Immature natural killer cell (primary cell): ENCODE results near the gene MRPS6. TPM values are rescaled to one million over a fixed set of nuclear protein-coding genes. Genes with fewer than 3 reads are reported as not detected.

ENCODE experiments used
- DNase-seq, 3 donors: peaks; one replicate each; pipeline ENCODE4 v3.0.0; 2022; ENCODE audit warnings: mixed read lengths in 1 of 3
- H3K27ac Mint-ChIP-seq, 6 donors: one replicate each; pipeline ENCODE4 v1.8.0; 2020; ENCODE audit warnings: mixed read lengths in 6 of 6, mild to moderate bottlenecking in 5 of 6, inconsistent platforms in 4 of 6, moderate library complexity in 3 of 6
- H3K27me3 Mint-ChIP-seq, 3 donors: one replicate each; pipeline ENCODE4 v1.8.0; 2020 to 2021; ENCODE audit warnings: low read depth in 3 of 3, mild to moderate bottlenecking in 3 of 3, mixed read lengths in 3 of 3, moderate library complexity in 3 of 3, inconsistent platforms in 1 of 3
- H3K36me3 Mint-ChIP-seq, 3 donors: one replicate each; pipeline ENCODE4 v1.8.0; 2020; ENCODE audit warnings: mixed read lengths in 3 of 3, inconsistent platforms in 2 of 3, mild to moderate bottlenecking in 2 of 3
- H3K4me1 Mint-ChIP-seq, 2 donors: one replicate each; pipeline ENCODE4 v1.8.0; 2020; ENCODE audit warnings: inconsistent platforms in 2 of 2, mild to moderate bottlenecking in 2 of 2, mixed read lengths in 2 of 2, moderate library complexity in 1 of 2
- H3K4me3 Mint-ChIP-seq, 5 donors: one replicate each; pipeline ENCODE4 v1.8.0; 2020; ENCODE audit warnings: mild to moderate bottlenecking in 5 of 5, mixed read lengths in 5 of 5, inconsistent platforms in 3 of 5, moderate library complexity in 3 of 5
- H3K9me3 Mint-ChIP-seq, 6 donors: one replicate each; pipeline ENCODE4 v1.8.0; 2020; ENCODE audit warnings: mild to moderate bottlenecking in 6 of 6, mixed read lengths in 6 of 6, inconsistent platforms in 4 of 6, moderate library complexity in 3 of 6
- polyA plus RNA-seq, 3 donors: library from polyadenylated mRNA; unstranded; fragments of 300-500 nt; fragmentation: Illumina TruSeq; gene quantifications; one replicate each; pipeline ENCODE4 v1.2.3, GENCODE V29; 2021

MRPS6 gene
- polyA plus RNA-seq, 3 donors from 2014 or later, result 194 to 275 (median 239) TPM

DNA sequence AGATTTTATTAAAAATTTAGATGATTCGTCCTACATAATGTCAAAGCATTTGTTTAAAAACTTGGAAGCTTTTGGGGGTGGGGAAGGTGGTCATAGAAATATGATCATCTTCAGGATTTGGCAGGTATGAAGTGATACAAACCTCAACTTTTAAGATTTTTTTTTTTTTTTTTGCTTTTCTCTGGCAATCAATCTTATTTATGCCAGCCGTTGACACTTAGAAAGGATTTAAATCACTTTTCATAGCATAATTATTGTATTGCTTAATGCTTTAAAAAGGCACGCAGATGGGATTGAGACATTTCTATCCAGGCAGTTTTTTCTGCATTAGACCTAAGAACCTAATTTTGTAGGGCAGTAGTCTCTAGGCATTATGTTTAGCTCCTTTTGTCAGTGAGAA is 19.7 kb downstream of the MRPS6 start:
- no peaks in the 10 kb centered on the region for H3K27me3 Mint-ChIP-seq
- no peak overlapping the region for H3K4me3 Mint-ChIP-seq
- H3K27ac Mint-ChIP-seq, result peak overlapping the region; percentile 3 to 78 (median 55)
- H3K4me1 Mint-ChIP-seq, result peaks cover 66 to 90% of the 10 kb centered on the region in 2 donors
- H3K9me3 Mint-ChIP-seq, result no peaks in the 10 kb centered on the region
- no peak for DNase-seq
- H3K36me3 Mint-ChIP-seq, result peaks cover 4 to 28% (median 14%) of the 10 kb centered on the region in 3 donors

DNA sequence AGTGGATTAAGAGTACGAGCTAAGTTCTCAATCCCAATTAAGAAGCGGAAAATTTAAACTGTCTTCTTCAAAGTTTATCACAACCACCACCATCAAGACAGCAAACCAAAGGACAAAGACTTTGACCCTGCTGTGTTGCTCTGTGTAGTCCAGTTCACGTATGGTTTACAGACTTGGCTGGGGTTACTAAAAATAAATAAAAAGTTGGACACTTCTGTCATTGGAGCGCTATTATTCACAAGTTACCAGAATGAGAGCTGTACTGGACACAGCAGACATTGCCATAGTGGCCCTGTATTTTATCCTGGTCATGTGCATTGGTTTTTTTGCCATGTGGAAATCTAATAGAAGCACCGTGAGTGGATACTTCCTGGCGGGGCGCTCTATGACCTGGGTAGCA is 21.6 kb downstream of the MRPS6 start:
- Mint-ChIP-seq H3K36me3 (peaks cover 9 to 33% (median 14%) of the 10 kb centered on the region in 3 donors), H3K4me1 (peaks cover 74 to 99% of the 10 kb centered on the region in 2 donors), H3K4me3 (no peak overlapping the region), H3K27me3 (no peaks in the 10 kb centered on the region), H3K27ac (peak overlapping the region in 2 of 6 donors; percentile 42 to 46), H3K9me3 (no peaks in the 10 kb centered on the region)
- no peak for DNase-seq

DNA sequence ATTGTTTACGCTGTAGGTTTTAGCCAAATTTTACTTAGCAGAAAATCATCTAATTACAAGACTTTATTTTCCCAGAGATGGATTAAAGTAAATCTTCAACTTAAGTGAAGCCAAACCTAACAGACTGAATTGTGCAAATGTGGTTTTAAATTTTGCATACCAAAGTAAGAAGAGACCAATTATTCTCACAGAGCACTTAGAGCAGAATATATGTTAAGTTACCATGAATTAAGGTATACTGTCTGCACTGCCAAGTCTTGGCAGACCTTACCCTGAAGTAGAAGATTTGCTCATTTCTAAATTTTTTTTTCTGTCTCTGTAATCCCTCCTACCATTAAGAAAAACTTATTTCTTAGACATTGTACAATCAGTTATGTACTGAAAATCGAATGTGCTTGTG is 24.1 kb downstream of the MRPS6 start:
- Mint-ChIP-seq H3K4me1 (peaks cover 75 to 99% of the 10 kb centered on the region in 2 donors), H3K9me3 (no peaks in the 10 kb centered on the region), H3K27me3 (no peaks in the 10 kb centered on the region), H3K27ac (peak overlapping the region in 4 of 6 donors; percentile 23 to 65 (median 43)), H3K4me3 (no peak overlapping the region), H3K36me3 (peaks cover 9 to 33% (median 14%) of the 10 kb centered on the region in 3 donors)
- no peak for DNase-seq

DNA sequence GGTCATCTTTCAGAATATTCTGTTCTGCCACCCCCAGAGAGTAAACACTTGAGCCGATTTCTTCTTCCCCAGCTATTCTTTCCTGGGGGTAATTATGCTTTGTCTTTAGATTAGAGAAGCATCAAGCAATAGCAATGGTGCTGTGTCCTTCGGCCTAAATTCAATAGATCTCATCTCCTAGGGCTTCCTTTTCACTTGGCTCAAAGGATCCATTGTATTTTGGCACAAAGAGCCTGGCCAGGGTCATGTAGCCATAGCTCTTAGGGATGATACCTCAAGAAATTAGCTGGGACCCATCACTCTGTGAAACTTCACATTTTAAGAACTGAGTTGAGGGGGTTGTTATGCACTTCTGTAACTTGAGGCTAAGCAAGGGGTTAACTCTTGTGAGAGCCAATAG is 27.0 kb downstream of the MRPS6 start:
- peaks cover 12 to 21% (median 14%) of the 10 kb centered on the region in 3 donors for H3K36me3 Mint-ChIP-seq
- H3K27ac Mint-ChIP-seq, result no peak overlapping the region
- DNase-seq, result no peak
- H3K9me3 Mint-ChIP-seq, result no peaks in the 10 kb centered on the region
- H3K4me1 Mint-ChIP-seq, result peaks cover 76 to 99% of the 10 kb centered on the region in 2 donors
- H3K27me3 Mint-ChIP-seq, result no peaks in the 10 kb centered on the region
- H3K4me3 Mint-ChIP-seq, result no peak overlapping the region

DNA sequence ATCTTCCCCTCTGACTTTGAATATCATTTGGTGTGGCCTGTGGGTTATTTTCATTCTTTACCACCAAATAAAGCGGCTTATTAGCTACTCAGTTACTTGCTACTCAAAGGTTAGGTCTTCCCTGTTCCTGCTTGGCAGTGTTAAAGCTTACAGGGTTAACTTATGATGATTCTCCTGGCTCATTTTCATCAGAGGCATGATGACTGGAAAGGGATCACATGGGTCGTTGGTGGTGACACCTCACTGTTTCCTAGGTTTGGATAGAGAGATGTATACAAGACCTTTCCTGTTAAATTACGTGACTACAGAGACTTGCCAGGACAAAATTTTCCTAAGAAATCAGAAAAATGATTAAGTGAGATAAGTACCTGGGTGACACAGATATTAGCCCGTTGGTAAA is 27.4 kb downstream of the MRPS6 start:
- Mint-ChIP-seq H3K9me3 (no peaks in the 10 kb centered on the region), H3K27ac (no peak overlapping the region), H3K4me3 (no peak overlapping the region), H3K27me3 (no peaks in the 10 kb centered on the region), H3K36me3 (peaks cover 7 to 17% (median 14%) of the 10 kb centered on the region in 3 donors), H3K4me1 (peaks cover 76 to 99% of the 10 kb centered on the region in 2 donors)
- DNase-seq, result no peak

DNA sequence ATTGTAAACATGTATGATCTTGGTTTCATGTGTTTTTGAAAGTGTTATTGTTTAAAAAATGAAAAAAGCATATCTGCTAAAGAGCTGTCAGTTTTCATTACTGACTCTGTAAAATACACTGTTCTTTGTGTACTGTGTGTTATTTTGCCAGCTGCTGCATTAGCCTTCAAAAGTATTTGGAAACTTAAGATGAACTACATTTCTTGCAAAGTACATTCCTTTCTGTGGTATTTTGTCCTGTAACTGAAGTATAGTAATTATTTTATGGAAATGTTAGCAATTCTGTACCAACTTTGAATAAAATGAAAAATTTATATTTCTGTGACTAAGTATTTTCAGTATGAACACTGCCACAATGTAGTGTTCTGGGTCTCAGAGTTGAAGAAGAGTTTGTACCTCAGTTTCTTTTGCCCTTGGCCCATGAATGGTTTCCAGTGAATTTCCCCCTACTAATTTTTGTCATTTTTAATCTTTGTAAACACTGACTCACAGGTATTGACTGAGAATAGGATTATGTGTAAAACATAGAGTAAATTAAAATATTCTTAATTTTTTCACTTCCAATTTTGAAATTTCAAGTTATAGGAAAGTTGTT is 32.7 kb downstream of the MRPS6 start:
- Mint-ChIP-seq H3K4me1 (peaks cover 56 to 85% of the 10 kb centered on the region in 2 donors), H3K9me3 (no peaks in the 10 kb centered on the region), H3K4me3 (no peak overlapping the region), H3K36me3 (peaks cover 0 to 10% (median 5%) of the 10 kb centered on the region in 3 donors), H3K27me3 (no peaks in the 10 kb centered on the region), H3K27ac (peak overlapping the region in 1 of 6 donors; percentile 44)
- DNase-seq, result no peak

DNA sequence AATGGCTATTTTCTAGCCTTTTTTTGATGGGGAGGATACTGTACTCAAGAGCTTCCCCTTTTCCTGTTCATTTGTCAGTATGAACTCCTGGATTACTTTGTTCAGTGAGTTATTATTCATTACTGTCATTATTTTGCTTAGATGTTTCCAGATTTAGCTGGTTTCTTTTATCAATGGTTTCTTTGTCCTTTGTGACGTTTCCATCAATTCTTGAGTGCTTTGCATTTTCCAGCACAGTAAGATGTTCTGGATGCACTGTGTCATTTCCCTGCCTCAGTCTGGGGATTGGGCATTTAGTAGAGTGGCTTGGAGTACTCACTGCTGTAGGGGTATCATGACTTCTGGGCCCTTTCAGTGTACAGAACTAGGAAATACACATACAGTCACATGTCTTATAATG is 34.2 kb downstream of the MRPS6 start:
- no peaks in the 10 kb centered on the region for H3K27me3 Mint-ChIP-seq
- no peak for DNase-seq
- peaks cover 57 to 85% of the 10 kb centered on the region in 2 donors for H3K4me1 Mint-ChIP-seq
- peak overlapping the region in 1 of 6 donors; percentile 26 for H3K27ac Mint-ChIP-seq
- no peaks in the 10 kb centered on the region for H3K9me3 Mint-ChIP-seq
- H3K4me3 Mint-ChIP-seq, result no peak overlapping the region
- H3K36me3 Mint-ChIP-seq, result peaks cover 0 to 10% (median 5%) of the 10 kb centered on the region in 3 donors

DNA sequence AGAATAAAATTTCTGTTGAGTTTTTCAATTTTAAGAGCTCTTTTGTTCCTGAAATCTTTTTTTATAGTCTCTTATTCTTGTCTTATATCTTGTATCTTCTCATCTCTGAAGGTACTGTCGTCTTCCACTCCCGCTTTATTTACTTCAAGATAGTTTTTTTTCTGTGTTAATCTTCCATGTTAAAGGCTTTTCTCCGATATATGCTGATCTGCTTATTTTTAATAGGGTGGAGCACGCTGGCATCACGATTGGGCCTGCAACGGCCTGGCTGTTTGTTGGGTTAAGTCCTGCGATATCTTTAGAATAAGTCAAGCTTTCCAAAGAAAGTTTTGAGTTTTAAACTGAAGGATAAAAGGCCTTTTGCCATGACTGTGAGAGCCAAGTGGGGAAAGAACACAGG is 35.7 kb downstream of the MRPS6 start:
- Mint-ChIP-seq H3K4me3 (no peak overlapping the region), H3K4me1 (peaks cover 58 to 85% of the 10 kb centered on the region in 2 donors), H3K27ac (peak overlapping the region in 1 of 6 donors; percentile 50), H3K9me3 (no peaks in the 10 kb centered on the region), H3K36me3 (peaks cover 4 to 14% (median 5%) of the 10 kb centered on the region in 3 donors), H3K27me3 (no peaks in the 10 kb centered on the region)
- no peak for DNase-seq

DNA sequence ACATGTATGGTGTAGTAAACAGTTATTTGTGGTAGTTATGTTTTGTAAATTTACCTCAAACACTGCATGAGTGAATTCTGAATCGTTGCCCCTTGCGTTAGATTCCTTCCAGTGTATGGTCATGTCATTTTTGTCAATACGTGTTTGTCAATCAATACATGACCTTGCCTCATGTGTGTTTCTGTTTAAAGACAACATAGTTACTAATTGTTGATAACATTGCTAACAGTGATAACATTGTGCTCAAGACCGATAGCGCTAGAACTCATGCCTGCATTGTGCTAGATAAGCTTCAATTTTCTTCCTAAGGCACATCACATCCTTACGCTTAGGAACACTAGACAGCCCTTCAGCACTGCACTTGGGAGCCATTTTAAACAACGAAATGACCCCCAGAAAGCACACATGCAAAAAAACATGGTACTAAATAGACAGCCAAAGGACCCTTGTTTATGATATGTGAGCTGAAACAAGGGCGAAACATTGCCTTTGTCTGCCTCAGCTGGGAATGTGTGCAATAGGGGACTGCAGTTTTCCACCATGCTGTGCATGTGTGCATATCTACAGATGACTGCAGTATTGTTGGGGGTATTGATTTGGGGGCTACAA is 37.3 kb downstream of the MRPS6 start:
- Mint-ChIP-seq H3K9me3 (no peaks in the 10 kb centered on the region), H3K36me3 (peaks cover 4 to 10% (median 5%) of the 10 kb centered on the region in 3 donors), H3K4me1 (peaks cover 52 to 86% of the 10 kb centered on the region in 2 donors), H3K27me3 (no peaks in the 10 kb centered on the region), H3K4me3 (no peak overlapping the region), H3K27ac (no peak overlapping the region)
- no peak for DNase-seq

DNA sequence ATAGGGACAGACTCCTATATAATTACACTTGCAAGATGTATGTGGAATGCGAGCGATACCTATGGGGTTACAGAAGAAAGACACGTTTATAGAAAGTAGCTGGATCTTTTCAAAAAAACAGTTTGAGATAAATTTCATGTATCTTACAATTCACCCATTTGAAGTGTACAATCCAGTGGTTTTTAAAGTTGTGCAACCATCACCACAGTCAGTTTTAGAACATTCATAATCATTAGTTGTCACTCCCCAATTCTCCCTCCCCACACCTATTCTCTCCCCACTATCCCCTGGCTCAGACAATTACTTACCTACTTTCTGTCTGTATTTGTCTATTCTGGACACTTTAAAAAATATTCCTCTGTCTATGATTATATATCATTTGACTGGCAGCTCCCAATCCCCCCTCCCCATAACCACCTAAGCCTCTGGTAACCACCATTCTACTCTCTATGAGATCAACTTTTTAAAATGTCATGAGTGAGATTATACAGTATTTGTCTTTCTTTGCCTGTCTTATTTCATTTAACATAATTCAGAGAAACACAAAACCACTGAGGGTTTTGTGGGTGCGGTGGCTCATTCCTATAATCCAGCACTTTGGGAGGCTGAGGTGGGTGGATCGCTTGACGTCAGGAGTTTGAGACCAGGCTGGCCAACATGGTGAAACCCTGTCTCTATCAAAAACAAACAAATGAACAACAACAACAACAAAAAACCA is 39.1 kb downstream of the MRPS6 start:
- peak overlapping the region in 1 of 5 donors; percentile 5 for H3K4me3 Mint-ChIP-seq
- peaks cover 54 to 81% of the 10 kb centered on the region in 2 donors for H3K4me1 Mint-ChIP-seq
- peak overlapping the region; percentile 13 to 69 (median 47) for H3K27ac Mint-ChIP-seq
- H3K27me3 Mint-ChIP-seq, result no peaks in the 10 kb centered on the region
- H3K36me3 Mint-ChIP-seq, result peaks cover 2 to 10% (median 8%) of the 10 kb centered on the region in 3 donors
- no peak for DNase-seq
- no peaks in the 10 kb centered on the region for H3K9me3 Mint-ChIP-seq

DNA sequence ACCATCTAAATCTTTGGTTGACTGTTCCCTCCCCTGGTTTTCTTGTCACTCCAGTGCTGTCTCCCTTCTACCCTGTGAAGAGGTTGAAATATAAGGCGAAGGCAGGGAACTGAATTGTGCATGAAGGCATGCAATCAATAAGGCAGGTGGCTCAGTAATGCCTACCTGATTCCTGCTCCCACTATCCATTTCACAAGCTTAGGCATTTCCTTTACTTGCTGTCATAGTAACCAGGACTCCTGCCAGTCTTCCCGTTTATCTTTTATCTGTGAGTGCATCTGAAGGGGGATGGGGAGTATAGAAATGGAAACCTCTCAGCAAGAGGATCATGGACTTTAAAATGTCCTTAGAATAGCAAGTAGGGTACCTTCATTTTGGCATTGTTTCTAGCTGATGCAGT is 40.5 kb downstream of the MRPS6 start:
- Mint-ChIP-seq H3K4me3 (no peak overlapping the region), H3K27me3 (no peaks in the 10 kb centered on the region), H3K27ac (peak overlapping the region in 2 of 6 donors; percentile 35 to 47), H3K9me3 (no peaks in the 10 kb centered on the region), H3K4me1 (peaks cover 51 to 78% of the 10 kb centered on the region in 2 donors), H3K36me3 (peaks cover 0 to 8% (median 7%) of the 10 kb centered on the region in 3 donors)
- DNase-seq, result no peak

DNA sequence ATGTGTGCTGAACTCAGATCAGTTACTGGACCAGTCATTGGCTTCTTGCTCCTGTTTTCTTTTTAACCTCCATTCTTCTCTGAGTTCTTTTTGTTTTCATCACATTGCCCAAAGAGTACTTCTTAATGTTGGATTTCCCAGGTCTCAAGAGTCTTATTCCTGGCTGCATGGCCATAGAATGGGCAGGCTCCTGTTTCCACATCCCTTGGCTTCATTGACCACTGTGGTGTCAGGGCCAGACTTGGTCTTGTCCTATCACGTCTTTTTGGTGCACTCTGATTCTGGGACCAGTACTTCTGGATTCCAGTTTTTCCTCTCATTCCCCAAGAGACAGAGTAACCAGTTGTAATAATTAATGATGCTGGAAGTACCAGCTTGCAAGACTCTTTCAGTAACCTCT is 41.8 kb downstream of the MRPS6 start:
- peaks cover 53 to 71% of the 10 kb centered on the region in 2 donors for H3K4me1 Mint-ChIP-seq
- H3K9me3 Mint-ChIP-seq, result no peaks in the 10 kb centered on the region
- no peak for DNase-seq
- peaks cover 0 to 8% (median 5%) of the 10 kb centered on the region in 3 donors for H3K36me3 Mint-ChIP-seq
- H3K27me3 Mint-ChIP-seq, result no peaks in the 10 kb centered on the region
- H3K4me3 Mint-ChIP-seq, result no peak overlapping the region
- peak overlapping the region in 2 of 6 donors; percentile 28 to 48 for H3K27ac Mint-ChIP-seq

DNA sequence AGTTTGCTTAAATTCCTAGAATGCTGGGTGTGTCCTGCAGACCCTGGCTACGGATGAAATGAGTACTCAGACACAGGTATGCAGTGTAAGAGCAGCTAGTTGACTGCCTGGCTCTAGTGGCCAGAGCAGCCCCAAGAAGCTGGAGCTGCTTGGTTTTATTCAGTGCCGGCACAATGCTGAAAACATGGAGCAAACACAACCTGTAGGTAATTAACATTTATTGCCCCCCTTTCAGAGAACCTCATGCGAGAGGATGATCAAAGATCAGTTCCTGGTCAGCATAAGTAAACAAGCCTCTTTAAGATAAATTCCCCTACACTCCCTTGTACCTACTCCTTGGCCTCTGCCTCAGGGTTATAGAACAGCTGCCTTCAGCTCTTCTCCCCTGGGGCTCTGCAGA is 43.2 kb downstream of the MRPS6 start:
- Mint-ChIP-seq H3K36me3 (peaks cover 0 to 8% (median 5%) of the 10 kb centered on the region in 3 donors), H3K27me3 (no peaks in the 10 kb centered on the region), H3K4me3 (no peak overlapping the region), H3K9me3 (no peaks in the 10 kb centered on the region), H3K27ac (peak overlapping the region in 4 of 6 donors; percentile 29 to 45 (median 41)), H3K4me1 (peaks cover 48 to 68% of the 10 kb centered on the region in 2 donors)
- no peak for DNase-seq

DNA sequence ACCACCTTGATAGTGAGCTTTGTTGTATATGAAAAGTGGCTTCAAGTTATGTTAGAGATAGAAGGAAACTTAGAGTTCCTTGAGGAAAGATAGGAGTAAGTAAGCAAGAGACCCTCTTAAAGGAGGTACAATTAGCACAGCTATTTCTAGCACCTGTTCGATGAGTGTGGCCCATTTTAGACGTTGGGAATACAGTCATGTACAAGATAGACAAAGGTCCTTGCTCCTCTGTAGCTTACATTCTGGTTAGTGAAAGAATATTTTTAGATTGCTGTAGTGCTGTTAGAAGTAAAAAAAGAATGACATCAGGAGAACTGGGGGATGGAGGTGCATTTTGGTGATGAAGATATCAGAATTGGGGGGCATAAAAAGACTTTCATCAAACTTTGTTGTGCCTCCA is 47.5 kb downstream of the MRPS6 start:
- H3K36me3 Mint-ChIP-seq, result peaks cover 4 to 18% (median 5%) of the 10 kb centered on the region in 3 donors
- H3K4me3 Mint-ChIP-seq, result no peak overlapping the region
- peak overlapping the region in 1 of 6 donors; percentile 64 for H3K27ac Mint-ChIP-seq
- peaks cover 43 to 62% of the 10 kb centered on the region in 2 donors for H3K4me1 Mint-ChIP-seq
- H3K27me3 Mint-ChIP-seq, result no peaks in the 10 kb centered on the region
- no peaks in the 10 kb centered on the region for H3K9me3 Mint-ChIP-seq
- DNase-seq, result no peak
